Esophagus muscularis mucosa (tissue), 4 donors: ENCODE data around the gene FRS3.

Source experiments
- CTCF ChIP-seq, 3 experiments: fragments of 200-600 bp in 2 of 3; fragments of 450-650 bp in 1 of 3; sonication (generic) in 2 of 3; IDR thresholded peaks; one replicate each; pipeline ENCODE4 v1.5.1; 2017 to 2019; ENCODE audit warnings: antibody characterized with exemption in 3 of 3, mild to moderate bottlenecking in 2 of 3, moderate library complexity in 1 of 3
- EP300 ChIP-seq: sonication (generic); formaldehyde crosslinking; IDR thresholded peaks from one replicate; pipeline ENCODE4 v1.6.1; 2017; ENCODE audit warnings: antibody characterized with exemption
- POLR2A ChIP-seq: fragments of 450-650 bp; IDR thresholded peaks from one replicate; pipeline ENCODE4 v1.6.1; 2017; ENCODE audit warnings: antibody characterized with exemption, moderate library complexity, mild to moderate bottlenecking, low read depth
- POLR2AphosphoS5 ChIP-seq, 2 donors: sonication (generic); formaldehyde crosslinking; IDR thresholded peaks; one replicate each; pipeline ENCODE4 v1.6.1; 2017; ENCODE audit warnings: antibody characterized with exemption in 2 of 2

GRCh38 chr6:41805830-41806774, 26.4 kb upstream of the FRS3 start:
- TF ChIP-seq POLR2A (no peak), EP300 (no peak), POLR2AphosphoS5 (IDR thresholded peaks at IDR 0.05) (no peak), CTCF (IDR thresholded peaks at IDR 0.05) (no peak)
